GM18867 (cell line): Measurements from ENCODE around the gene FMR1NB.

ENCODE experiments used
- ATAC-seq: cut with Tn5 transposase; IDR thresholded peaks from one replicate; pipeline ENCODE4 v1.9.1; 2021; ENCODE audit warnings: mild to moderate bottlenecking, moderate library complexity; ENCODE audit not compliant: unreplicated experiment

Gene FMR1NB

GRCh38 chrX:148069759-148070503 is 88.8 kb downstream of the FMR1NB start:
- ATAC-seq: peak; percentile 91

DNA sequence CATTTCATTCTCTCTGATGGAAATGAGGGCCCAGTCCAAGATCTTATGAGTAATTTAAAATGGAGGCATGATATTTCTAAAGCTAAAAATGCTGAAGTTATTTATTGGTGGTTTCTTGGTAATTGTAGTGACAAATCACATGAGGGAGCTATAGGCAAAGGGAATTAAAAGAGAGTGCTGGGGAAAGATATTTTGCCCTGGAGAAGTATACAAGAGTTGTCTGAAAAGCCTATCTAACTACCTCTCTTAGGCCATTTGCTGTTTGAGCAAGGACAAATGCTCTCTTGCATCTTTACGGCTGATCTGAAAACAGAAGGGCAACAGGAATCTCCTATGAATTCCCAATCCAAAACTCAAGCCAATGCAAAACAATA is 89.4 kb downstream of the FMR1NB start:
- ATAC-seq: no peak
